ENCODE data around the gene TNKS1BP1. TPM values are rescaled to one million over a fixed set of nuclear protein-coding genes. Genes with fewer than 3 reads are reported as not detected.

The TNKS1BP1 gene
- total and polyA plus RNA-seq, 2 of the 8 experiments (the other 6 are each of a cell fraction or from before 2014, with no cell fraction given), result 50.0 to 122 TPM

- TF ChIP-seq, protein P1, sequence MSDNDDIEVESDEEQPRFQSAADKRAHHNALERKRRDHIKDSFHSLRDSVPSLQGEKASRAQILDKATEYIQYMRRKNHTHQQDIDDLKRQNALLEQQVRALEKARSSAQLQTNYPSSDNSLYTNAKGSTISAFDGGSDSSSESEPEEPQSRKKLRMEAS (IDR thresholded peaks at IDR 0.05), result peak; percentile 65
- TF ChIP-seq FOSL1 (IDR thresholded peaks at IDR 0.05; ENCODE audit: insufficient read depth, low read depth, low read length), result no peak
- peak; percentile 78 for TF ChIP-seq POLR2AphosphoS5 (IDR thresholded peaks at IDR 0.05; ENCODE audit: low read depth, low read length)
- peak in 1 of 2 experiments; percentile 97; a peak in 1 of 3 replicates for TF ChIP-seq EP300 (IDR thresholded peaks at IDR 0.05; ENCODE audit: borderline replicate concordance in 1 of 2, low read depth in 2 of 2, low read length in 2 of 2)
- no peak for TF ChIP-seq MAFK (IDR thresholded peaks at IDR 0.05; ENCODE audit: low read depth, low read length)
- no peak for TF ChIP-seq EGR1 (IDR thresholded peaks at IDR 0.05; ENCODE audit: borderline replicate concordance, low read depth, low read length)
- peak; percentile 28; the same call in 1 of the 2 replicates for TF ChIP-seq CREB1 (IDR thresholded peaks at IDR 0.05)
- TF ChIP-seq CHD7 (IDR thresholded peaks at IDR 0.05; ENCODE audit: insufficient replicate concordance, low read length), result no peak
- no peak for TF ChIP-seq SRF (IDR thresholded peaks at IDR 0.05; ENCODE audit: low read depth, low read length)
- no peak for TF ChIP-seq GABPA (IDR thresholded peaks at IDR 0.05; ENCODE audit: borderline replicate concordance, insufficient read depth, low read length)
Observed at GRCh38 chr11:57324154-57324885, 432 bp downstream of the TNKS1BP1 start (continued).
